Central memory CD8-positive, alpha-beta T cell (primary cell): Measurements from ENCODE around the gene IQGAP2.

Experiments
- ATAC-seq: fragments of 150-1000 bp; cut with Tn5 transposase; replicated peaks from 2 replicates; pipeline ENCODE4 v1.10.0; 2022; ENCODE audit warnings: mild to moderate bottlenecking, moderate FRiP score, moderate number of reproducible peaks; ENCODE audit not compliant: poor library complexity, severe bottlenecking; ENCODE audit errors: extremely low read depth
- DNase-seq, 2 donors: peaks; one replicate each; pipeline ENCODE4 v3.0.0; 2021; ENCODE audit warnings: low spot score in 2 of 2
- H3K27ac Mint-ChIP-seq: one replicate; pipeline ENCODE4 v1.8.0; 2022; ENCODE audit warnings: low read depth, mild to moderate bottlenecking, moderate library complexity, mixed read lengths
- H3K27me3 Mint-ChIP-seq: one replicate; pipeline ENCODE4 v1.8.0; 2022; ENCODE audit warnings: mixed read lengths
- H3K36me3 Mint-ChIP-seq: one replicate; pipeline ENCODE4 v1.8.0; 2022; ENCODE audit warnings: mild to moderate bottlenecking, moderate library complexity, mixed read lengths; ENCODE audit not compliant: insufficient read depth
- H3K4me1 Mint-ChIP-seq: one replicate; pipeline ENCODE4 v1.8.0; 2022; ENCODE audit warnings: mixed read lengths
- H3K4me3 Mint-ChIP-seq: one replicate; pipeline ENCODE4 v1.8.0; 2022; ENCODE audit warnings: mild to moderate bottlenecking, moderate library complexity, mixed read lengths
- H3K9me3 Mint-ChIP-seq: one replicate; pipeline ENCODE4 v1.8.0; 2022; ENCODE audit warnings: mixed read lengths

Gene IQGAP2

GRCh38 chr5:76372323-76373054, 30.6 kb upstream of the IQGAP2 start:
- H3K27ac Mint-ChIP-seq, result peak overlapping the region; percentile 44
- DNase-seq (no peak), ATAC-seq (no peak)
- H3K9me3 Mint-ChIP-seq, result no peaks in the 10 kb centered on the region
- no peak overlapping the region for H3K4me3 Mint-ChIP-seq
- H3K4me1 Mint-ChIP-seq, result peaks cover 18% of the 10 kb centered on the region
- H3K36me3 Mint-ChIP-seq, result peaks cover 3% of the 10 kb centered on the region
- H3K27me3 Mint-ChIP-seq, result no peaks in the 10 kb centered on the region

DNA sequence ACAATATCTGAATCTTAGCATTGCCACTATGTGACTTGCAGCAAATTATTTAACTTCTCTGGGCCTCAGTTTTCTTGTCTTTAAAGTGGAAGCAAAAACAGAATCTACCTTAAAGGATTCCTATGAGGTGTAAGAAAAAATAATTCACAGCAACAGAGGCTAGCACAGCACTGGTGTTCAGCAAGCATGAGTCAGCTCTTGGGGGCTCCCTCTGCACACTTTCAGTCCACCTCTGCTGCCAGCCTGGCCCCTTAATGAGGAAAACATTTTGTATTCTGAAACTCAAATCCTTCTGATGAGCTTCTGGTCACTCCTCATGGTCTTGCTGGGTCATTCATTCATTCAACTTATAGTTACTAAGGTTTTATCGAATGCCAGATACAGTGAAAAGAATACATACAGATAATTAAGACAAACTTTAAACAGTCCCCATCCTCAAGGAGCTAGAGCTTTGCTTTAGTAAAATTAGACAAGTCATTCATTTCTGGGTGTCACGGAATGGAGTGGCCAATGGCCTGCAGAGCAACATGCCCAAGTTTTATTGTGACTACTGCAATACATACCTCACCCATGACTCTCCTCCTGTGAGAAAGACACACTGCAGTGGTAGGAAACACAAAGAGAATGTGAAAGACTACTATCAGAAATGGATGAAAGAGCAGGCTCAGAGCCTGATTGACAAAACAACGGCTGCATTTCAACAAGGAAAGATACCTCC, 26.8 kb upstream of the IQGAP2 start:
- ATAC-seq, result no peak
- Mint-ChIP-seq H3K36me3 (peaks cover 3% of the 10 kb centered on the region), H3K27ac (peak overlapping the region; percentile 25), H3K4me1 (peaks cover 39% of the 10 kb centered on the region), H3K27me3 (no peaks in the 10 kb centered on the region), H3K4me3 (no peak overlapping the region), H3K9me3 (no peaks in the 10 kb centered on the region)
- DNase-seq, result no peak

GRCh38 chr5:76376866-76377230, 26.2 kb upstream of the IQGAP2 start:
- Mint-ChIP-seq H3K36me3 (peaks cover 3% of the 10 kb centered on the region), H3K4me3 (no peak overlapping the region), H3K4me1 (peaks cover 39% of the 10 kb centered on the region), H3K9me3 (no peaks in the 10 kb centered on the region), H3K27ac (peak overlapping the region; percentile 25), H3K27me3 (no peaks in the 10 kb centered on the region)
- no peak for DNase-seq
- ATAC-seq, result no peak

DNA sequence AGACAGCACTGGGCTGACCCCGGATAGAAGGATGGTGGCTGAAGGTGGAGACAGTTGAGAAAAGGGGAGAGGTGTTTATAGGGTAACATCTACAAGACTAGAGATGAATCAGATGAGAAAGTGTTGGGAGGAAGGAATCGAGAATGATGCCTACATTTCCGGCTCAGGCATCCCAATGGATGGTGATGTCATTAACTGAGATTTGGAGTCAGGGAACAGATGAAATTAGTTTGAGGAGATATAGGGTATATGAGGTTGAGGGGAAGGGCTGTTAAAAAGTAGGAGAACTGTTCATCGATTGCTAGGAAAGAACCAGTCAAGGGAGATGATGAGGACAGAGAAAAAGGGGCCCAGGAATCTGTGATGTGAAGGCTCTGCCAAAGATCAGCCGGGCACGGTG, 24.7 kb upstream of the IQGAP2 start:
- Mint-ChIP-seq H3K4me3 (no peak overlapping the region), H3K9me3 (no peaks in the 10 kb centered on the region), H3K36me3 (peaks cover 4% of the 10 kb centered on the region), H3K4me1 (peaks cover 48% of the 10 kb centered on the region), H3K27me3 (no peaks in the 10 kb centered on the region), H3K27ac (peak overlapping the region; percentile 6)
- no peak for DNase-seq
- no peak for ATAC-seq

- peaks cover 4% of the 10 kb centered on the region for H3K36me3 Mint-ChIP-seq
- ATAC-seq, result no peak
- H3K4me1 Mint-ChIP-seq, result peaks cover 58% of the 10 kb centered on the region
- H3K27me3 Mint-ChIP-seq, result no peaks in the 10 kb centered on the region
- no peak for DNase-seq
- H3K4me3 Mint-ChIP-seq, result no peak overlapping the region
- H3K27ac Mint-ChIP-seq, result no peak overlapping the region
- no peaks in the 10 kb centered on the region for H3K9me3 Mint-ChIP-seq
Measured at GRCh38 chr5:76379316-76379715, 23.8 kb upstream of the IQGAP2 start.

- H3K9me3 Mint-ChIP-seq, result no peaks in the 10 kb centered on the region
- no peak overlapping the region for H3K4me3 Mint-ChIP-seq
- peaks cover 2% of the 10 kb centered on the region for H3K36me3 Mint-ChIP-seq
- ATAC-seq (no peak), DNase-seq (no peak)
- no peak overlapping the region for H3K27ac Mint-ChIP-seq
- H3K4me1 Mint-ChIP-seq, result peaks cover 59% of the 10 kb centered on the region
- H3K27me3 Mint-ChIP-seq, result no peaks in the 10 kb centered on the region
Measured at GRCh38 chr5:76379855-76380254, 23.2 kb upstream of the IQGAP2 start.

DNA sequence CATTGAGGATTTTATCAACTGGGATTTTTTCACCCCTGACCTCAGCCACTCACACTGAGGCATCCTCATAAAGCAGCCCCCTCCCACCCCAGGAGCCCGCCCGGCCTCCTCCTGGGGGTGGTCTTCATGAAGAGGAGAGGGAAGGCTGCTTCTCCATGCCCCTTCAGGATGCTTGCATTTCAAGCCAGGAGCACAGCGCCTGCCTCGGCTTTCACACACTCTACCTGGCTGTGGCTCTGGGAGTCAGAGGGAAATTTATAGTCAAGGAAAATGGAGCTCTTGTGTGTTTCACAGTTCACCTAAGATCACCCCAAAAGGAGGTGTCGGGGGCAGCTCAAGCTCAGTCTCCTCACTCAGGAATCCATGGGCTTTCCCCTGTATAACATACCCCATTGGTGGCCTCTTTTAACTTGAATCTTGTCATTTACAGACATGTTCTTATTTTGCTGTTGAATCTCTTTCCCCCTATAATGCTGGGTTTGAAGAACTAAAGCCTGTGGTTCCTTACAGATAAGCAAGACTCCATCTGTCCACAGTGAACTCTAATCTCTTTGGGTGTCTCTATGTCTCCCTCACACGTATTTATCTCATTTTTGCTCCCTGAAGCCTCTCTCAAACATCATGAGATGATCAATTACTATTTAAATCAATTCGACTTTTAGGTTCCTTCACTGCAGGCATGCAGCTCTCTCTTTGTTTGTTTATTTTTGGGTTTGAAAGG, 22.6 kb upstream of the IQGAP2 start:
- H3K4me1 Mint-ChIP-seq, result peaks cover 61% of the 10 kb centered on the region
- no peak overlapping the region for H3K4me3 Mint-ChIP-seq
- no peaks in the 10 kb centered on the region for H3K9me3 Mint-ChIP-seq
- no peak overlapping the region for H3K27ac Mint-ChIP-seq
- H3K36me3 Mint-ChIP-seq, result peaks cover 1% of the 10 kb centered on the region
- no peak for ATAC-seq
- no peaks in the 10 kb centered on the region for H3K27me3 Mint-ChIP-seq
- no peak for DNase-seq

- Mint-ChIP-seq H3K4me1 (peaks cover 49% of the 10 kb centered on the region), H3K9me3 (no peaks in the 10 kb centered on the region), H3K27me3 (no peaks in the 10 kb centered on the region), H3K27ac (peak overlapping the region; percentile 63), H3K36me3 (peaks cover 1% of the 10 kb centered on the region), H3K4me3 (peak overlapping the region; percentile 1)
- peak; percentile 83 for ATAC-seq
- DNase-seq, result no peak
Measured at GRCh38 chr5:76383126-76383832, 19.8 kb upstream of the IQGAP2 start.

- Mint-ChIP-seq H3K27ac (peak overlapping the region; percentile 63), H3K36me3 (peaks cover 1% of the 10 kb centered on the region), H3K9me3 (no peaks in the 10 kb centered on the region), H3K4me1 (peaks cover 42% of the 10 kb centered on the region), H3K4me3 (peak overlapping the region; percentile 55), H3K27me3 (no peaks in the 10 kb centered on the region)
- no peak for DNase-seq
- peak; percentile 21 for ATAC-seq
Measured at GRCh38 chr5:76384189-76384588, 18.9 kb upstream of the IQGAP2 start.

DNA sequence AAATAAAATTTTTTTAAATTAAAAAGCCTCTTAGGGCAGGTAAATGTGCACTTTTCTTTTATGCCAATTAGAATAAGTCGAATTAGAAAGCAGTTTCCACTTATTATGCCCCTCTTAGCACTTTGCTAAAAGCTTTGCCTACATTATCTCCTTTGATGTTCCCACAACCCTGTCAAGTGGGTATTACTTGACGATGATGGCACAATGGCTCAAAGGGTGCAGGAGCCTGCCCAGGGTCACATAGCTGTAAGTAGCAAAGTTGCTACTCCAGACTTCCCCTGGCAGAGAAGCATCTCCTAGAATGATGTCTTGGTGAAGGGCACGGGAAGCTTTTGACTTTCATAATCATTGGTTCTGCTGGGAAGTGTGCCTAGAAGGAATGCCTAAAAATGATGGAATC, 18.4 kb upstream of the IQGAP2 start:
- Mint-ChIP-seq H3K9me3 (no peaks in the 10 kb centered on the region), H3K36me3 (peaks cover 1% of the 10 kb centered on the region), H3K4me1 (peaks cover 41% of the 10 kb centered on the region), H3K4me3 (no peak overlapping the region), H3K27ac (no peak overlapping the region), H3K27me3 (no peaks in the 10 kb centered on the region)
- DNase-seq (no peak), ATAC-seq (peak; percentile 66)

- Mint-ChIP-seq H3K9me3 (no peaks in the 10 kb centered on the region), H3K4me1 (peaks cover 45% of the 10 kb centered on the region), H3K4me3 (no peak overlapping the region), H3K27ac (no peak overlapping the region), H3K27me3 (no peaks in the 10 kb centered on the region), H3K36me3 (peaks cover 1% of the 10 kb centered on the region)
- ATAC-seq, result no peak
- no peak for DNase-seq
Measured at GRCh38 chr5:76385540-76385939, 17.5 kb upstream of the IQGAP2 start.

- Mint-ChIP-seq H3K36me3 (peaks cover 1% of the 10 kb centered on the region), H3K27ac (no peak overlapping the region), H3K9me3 (no peaks in the 10 kb centered on the region), H3K27me3 (no peaks in the 10 kb centered on the region), H3K4me1 (peaks cover 48% of the 10 kb centered on the region), H3K4me3 (no peak overlapping the region)
- no peak for ATAC-seq
- no peak for DNase-seq
Measured at GRCh38 chr5:76386360-76386759, 16.7 kb upstream of the IQGAP2 start.
